SK-N-MC (cell line): ENCODE data around the gene SWAP70.

Experiments used
- EZH2 ChIP-seq: fragments of 200-600 bp; sonication (generic); IDR thresholded peaks from one replicate; pipeline ENCODE4 v1.6.1; 2017; ENCODE audit warnings: antibody characterized with exemption
- FOXP2 ChIP-seq: optimal IDR thresholded peaks from 2 replicates; pipeline ENCODE3; 2011; ENCODE audit warnings: mild to moderate bottlenecking, moderate library complexity; ENCODE audit not compliant: insufficient read depth; ENCODE audit errors: extremely low read length, control extremely low read depth
- POLR2AphosphoS5 ChIP-seq: IDR thresholded peaks from 2 replicates; pipeline ENCODE4 v1.6.1; 2012; ENCODE audit warnings: mild to moderate bottlenecking, low read depth, low read length, borderline replicate concordance

DNA sequence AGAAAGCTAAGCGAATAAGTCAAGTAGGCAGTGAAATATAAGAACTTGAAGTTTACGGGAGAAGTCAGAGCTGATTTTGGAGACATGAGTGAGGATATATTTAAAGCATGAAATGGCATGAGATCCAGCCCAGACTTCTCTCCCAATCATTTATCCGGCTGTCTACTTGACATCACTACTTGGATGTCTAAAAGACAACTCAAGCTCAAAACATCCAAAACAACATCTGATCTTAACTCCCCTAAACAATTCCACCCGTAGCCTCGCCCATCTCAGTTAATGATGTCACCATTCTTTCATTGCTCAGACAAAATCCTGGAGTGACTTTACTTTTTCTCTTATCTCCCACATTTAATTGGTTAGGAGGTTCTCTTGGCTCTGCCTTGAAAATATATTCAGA lies 45.9 kb upstream of the SWAP70 start:
- no peak for TF ChIP-seq POLR2AphosphoS5
- TF ChIP-seq EZH2 = no peak
- no peak for TF ChIP-seq FOXP2
